ENCODE results near the gene TMEM236.

- TF ChIP-seq YY1 (IDR thresholded peaks at IDR 0.05; ENCODE audit: borderline replicate concordance in 1 of 3, control insufficient read depth in 1 of 3, extremely low read depth in 1 of 3, insufficient read depth in 3 of 3, insufficient read length in 1 of 3, insufficient replicate concordance in 2 of 3, low read depth in 1 of 3, low read length in 2 of 3) (no peak), CTCF (IDR thresholded peaks at IDR 0.05 in 2 of 3, conservative IDR thresholded peaks at IDR 0.05 in 1 of 3; ENCODE audit: insufficient read depth in 2 of 3, low read depth in 1 of 3, low read length in 3 of 3) (no peak), GABPA (tag; conservative IDR thresholded peaks at IDR 0.05; ENCODE audit: low read depth) (no peak), HEY1 (CRISPR knock-in tag; IDR thresholded peaks at IDR 0.05; ENCODE audit: borderline replicate concordance) (no peak), MTA2 (IDR thresholded peaks at IDR 0.05; ENCODE audit: low read depth) (no peak), ZBTB1 (CRISPR knock-in tag; IDR thresholded peaks at IDR 0.05; ENCODE audit: borderline replicate concordance, low read depth) (no peak), ZNF830 (CRISPR knock-in tag; IDR thresholded peaks at IDR 0.05) (no peak), RAD51 (IDR thresholded peaks at IDR 0.05; ENCODE audit: borderline replicate concordance, low read depth) (no peak), ZNF140 (CRISPR knock-in tag; IDR thresholded peaks at IDR 0.05) (no peak), PREB (CRISPR knock-in tag; IDR thresholded peaks at IDR 0.05) (no peak), EP300 (IDR thresholded peaks at IDR 0.05; ENCODE audit: low read length) (no peak)
Measured at GRCh38 chr10:17765602-17766001, 13.6 kb downstream of the TMEM236 start.
